LNCaP clone FGC (cell line): ENCODE results near the gene MYH15.

Source experiments
- DNase-seq: peaks from one replicate; pipeline ENCODE4 v3.0.0-alpha.2; 2011; ENCODE audit warnings: low read depth
- H3K4me3 ChIP-seq: 2 replicates; pipeline ENCODE4 v1.5.1; 2011; ENCODE audit warnings: mild to moderate bottlenecking, low read depth, low read length, control low read depth
- CTCF ChIP-seq: IDR thresholded peaks from 2 replicates; pipeline ENCODE4 v1.5.1; 2012; ENCODE audit warnings: mild to moderate bottlenecking; ENCODE audit not compliant: control insufficient read depth, insufficient read depth; ENCODE audit errors: extremely low read depth

MYH15 gene

GRCh38 chr3:108469126-108469525 lies 41.3 kb downstream of the MYH15 start:
- no peak overlapping the region for H3K4me3 ChIP-seq
- no peak for DNase-seq
- no peak for TF ChIP-seq CTCF

GRCh38 chr3:108468577-108468976 lies 41.8 kb downstream of the MYH15 start:
- no peak for DNase-seq
- no peak overlapping the region for H3K4me3 ChIP-seq
- no peak for TF ChIP-seq CTCF

GRCh38 chr3:108462899-108463298 lies 47.5 kb downstream of the MYH15 start:
- no peak overlapping the region for H3K4me3 ChIP-seq
- no peak for DNase-seq
- no peak for TF ChIP-seq CTCF

- H3K4me3 ChIP-seq, result no peak overlapping the region
- no peak for DNase-seq
- TF ChIP-seq CTCF, result no peak
These were observed 48.7 kb downstream of the MYH15 start for GRCh38 chr3:108461661-108462111.

GRCh38 chr3:108459225-108459624 lies 51.2 kb downstream of the MYH15 start:
- DNase-seq, result no peak
- no peak for TF ChIP-seq CTCF
- H3K4me3 ChIP-seq, result no peak overlapping the region

GRCh38 chr3:108455212-108455705 lies 55.1 kb downstream of the MYH15 start:
- TF ChIP-seq CTCF, result no peak

GRCh38 chr3:108453565-108453964 lies 56.8 kb downstream of the MYH15 start:
- no peak overlapping the region for H3K4me3 ChIP-seq
- no peak for DNase-seq
- no peak for TF ChIP-seq CTCF

More at GRCh38 chr3:108455212-108455705, 55.1 kb downstream of the MYH15 start:
- no peak overlapping the region for H3K4me3 ChIP-seq
- DNase-seq, result no peak
